IPS-NIHi11 (cell line): ENCODE results near the gene PEAK1.

Experiments used
- DNase-seq: peaks from one replicate; pipeline ENCODE4 v3.0.0; 2012; ENCODE audit warnings: mixed read lengths, low spot score

The PEAK1 gene

GRCh38 chr15:77402740-77403379 lies 17.0 kb downstream of the PEAK1 start:
- DNase-seq, result no peak

GRCh38 chr15:77400258-77400657 lies 19.6 kb downstream of the PEAK1 start:
- DNase-seq, result no peak

GRCh38 chr15:77398927-77399326 lies 21.0 kb downstream of the PEAK1 start:
- no peak for DNase-seq

- no peak for DNase-seq
Measured at GRCh38 chr15:77396692-77397091, 23.2 kb downstream of the PEAK1 start.

GRCh38 chr15:77395013-77395774 lies 24.7 kb downstream of the PEAK1 start:
- DNase-seq, result no peak

- no peak for DNase-seq
Measured at GRCh38 chr15:77393471-77393840, 26.4 kb downstream of the PEAK1 start.

GRCh38 chr15:77392762-77393470 lies 27.0 kb downstream of the PEAK1 start:
- DNase-seq, result no peak

- DNase-seq, result no peak
Measured at GRCh38 chr15:77391372-77391951, 28.4 kb downstream of the PEAK1 start.

GRCh38 chr15:77387365-77388105 lies 32.4 kb downstream of the PEAK1 start:
- no peak for DNase-seq

- DNase-seq, result no peak
Measured at GRCh38 chr15:77386626-77387025, 33.3 kb downstream of the PEAK1 start.

GRCh38 chr15:77384589-77385359 lies 35.1 kb downstream of the PEAK1 start:
- no peak for DNase-seq

GRCh38 chr15:77384086-77384485 lies 35.8 kb downstream of the PEAK1 start:
- no peak for DNase-seq

- DNase-seq, result no peak
Measured at GRCh38 chr15:77380033-77380432, 39.9 kb downstream of the PEAK1 start.

GRCh38 chr15:77376770-77377169 lies 43.1 kb downstream of the PEAK1 start:
- DNase-seq, result no peak

GRCh38 chr15:77375133-77375532 lies 44.8 kb downstream of the PEAK1 start:
- DNase-seq, result no peak

GRCh38 chr15:77373441-77373840 lies 46.5 kb downstream of the PEAK1 start:
- no peak for DNase-seq

- DNase-seq, result no peak
Measured at GRCh38 chr15:77371850-77372563, 47.9 kb downstream of the PEAK1 start.

- DNase-seq, result no peak
Measured at GRCh38 chr15:77370580-77370979, 49.3 kb downstream of the PEAK1 start.

- no peak for DNase-seq
Measured at GRCh38 chr15:77369168-77369567, 50.7 kb downstream of the PEAK1 start.

GRCh38 chr15:77367631-77368030 lies 52.3 kb downstream of the PEAK1 start:
- no peak for DNase-seq

GRCh38 chr15:77361456-77361855 lies 58.4 kb downstream of the PEAK1 start:
- DNase-seq, result no peak
